GM12892 (cell line): ENCODE data around the gene DDR1.

Experiments used
- POLR2A ChIP-seq: IDR thresholded peaks from 2 replicates; pipeline ENCODE4 v1.6.1; 2011; ENCODE audit warnings: low read depth, low read length, control low read depth
- TAF1 ChIP-seq: IDR thresholded peaks from 2 replicates; pipeline ENCODE4 v1.6.1; 2011; ENCODE audit warnings: low read depth, mild to moderate bottlenecking, control low read depth, low read length, borderline replicate concordance

DNA sequence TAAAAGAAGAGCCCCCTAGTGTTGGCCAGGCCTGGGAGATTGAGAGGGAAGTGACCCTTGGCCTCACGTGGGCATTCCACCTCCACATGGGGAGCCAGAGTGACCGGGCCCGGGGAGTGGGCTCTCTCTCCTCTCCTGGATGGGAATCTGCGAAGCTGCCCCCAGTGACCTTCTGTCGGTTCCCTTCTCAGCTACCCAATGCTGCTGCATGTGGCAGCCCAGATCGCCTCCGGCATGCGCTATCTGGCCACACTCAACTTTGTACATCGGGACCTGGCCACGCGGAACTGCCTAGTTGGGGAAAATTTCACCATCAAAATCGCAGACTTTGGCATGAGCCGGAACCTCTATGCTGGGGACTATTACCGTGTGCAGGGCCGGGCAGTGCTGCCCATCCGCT lies 13.6 kb downstream of the DDR1 start:
- TF ChIP-seq TAF1 (no peak), POLR2A (no peak)
